ENCODE results near the gene LRR1. TPM values are rescaled to one million over a fixed set of nuclear protein-coding genes. Genes with fewer than 3 reads are reported as not detected.

LRR1 gene
- total and polyA plus RNA-seq, 2 of the 4 experiments (the other 2 are of a cell fraction) = 11.6 to 20.8 TPM

- CTCF ChIA-PET = no interaction called here
- peaks cover 9% of the 10 kb centered on the region for H3K36me3 ChIP-seq (ENCODE audit: control insufficient read depth, insufficient read depth, low read length)
- H3K18ac ChIP-seq (ENCODE audit: low read depth, low read length) = no peak overlapping the region
- H2BK20ac ChIP-seq (ENCODE audit: low read depth, low read length) = no peak overlapping the region
- in situ Hi-C loops (cut with MboI; ENCODE audit: low sequenced_read_pairs) = no loop called here
- ATAC-seq (ENCODE audit: low read depth) (no peak), DNase-seq (no peak)
- no peak overlapping the region for H2AK5ac ChIP-seq (ENCODE audit: low read depth, low read length)
- no peak overlapping the region for H3K4me2 ChIP-seq (ENCODE audit: low read depth, low read length)
- dilution Hi-C loops (cut with HindIII; ENCODE audit: low sequenced_read_pairs, unreplicated experiment) = no loop called here
- peaks cover 12% of the 10 kb centered on the region for H4K20me1 ChIP-seq (ENCODE audit: insufficient read depth, low read length)
- H3K4me1 ChIP-seq (ENCODE audit: control insufficient read depth, insufficient read depth, low read length) = peaks cover 7% of the 10 kb centered on the region
- intact Hi-C loops (cut with micrococcal nuclease) = no loop called here
- BruUV-seq (replicated peaks) = no TSS peak
- H3K4ac ChIP-seq (ENCODE audit: low read depth, low read length) = no peak overlapping the region
- H3K56ac ChIP-seq (ENCODE audit: extremely low read depth, insufficient read depth, low read length) = no peak overlapping the region
- H2BK15ac ChIP-seq (ENCODE audit: low read depth, low read length) = no peak overlapping the region; the same call in 2 of the 3 replicates
- H3K9ac ChIP-seq (ENCODE audit: low read depth, low read length) = no peak overlapping the region
- no peak overlapping the region for H2AFZ ChIP-seq (replicated peaks; ENCODE audit: low read length, poor library complexity)
- peaks cover 10% of the 10 kb centered on the region for H3K9me1 ChIP-seq (ENCODE audit: insufficient read depth, low read length)
- H4K5ac ChIP-seq (ENCODE audit: low read depth, low read length) = no peak overlapping the region
- no peak overlapping the region for H3K4me3 ChIP-seq (ENCODE audit: insufficient read depth, low read depth, low read length)
- H2AK9ac ChIP-seq (replicated peaks; ENCODE audit: low read depth, low read length, poor library complexity) = no peak overlapping the region
- H4K8ac ChIP-seq (ENCODE audit: low read depth in 2 of 2, low read length in 2 of 2) = no peak overlapping the region
- H3K14ac ChIP-seq (replicated peaks; ENCODE audit: low read depth, low read length) = no peak overlapping the region
- H3K23ac ChIP-seq (ENCODE audit: low read depth, low read length) = no peak overlapping the region
- POLR2A ChIA-PET (ENCODE audit: unreplicated experiment) = no interaction called here
- no peak overlapping the region for H2BK5ac ChIP-seq (ENCODE audit: low read depth, low read length, poor library complexity, severe bottlenecking)
- H3K27ac ChIP-seq (ENCODE audit: insufficient read depth, low read length) = no peak overlapping the region
- H2BK120ac ChIP-seq (ENCODE audit: low read depth, low read length) = no peak overlapping the region
- no peaks in the 10 kb centered on the region for H3K27me3 ChIP-seq (ENCODE audit: control insufficient read depth, insufficient read depth, low read length)
- no peaks in the 10 kb centered on the region for H3K9me3 ChIP-seq (ENCODE audit: control insufficient read depth, insufficient read depth, low read length)
- H4K91ac ChIP-seq (ENCODE audit: insufficient read depth, low read depth, low read length) = no peak overlapping the region
- WGBS, 2 experiments (ENCODE audit: extremely low coverage in 2 of 2, insufficient read length in 1 of 2) = no CpG with 5 or more reads among the region's 2 CpGs
- TF ChIP-seq USF2 (IDR thresholded peaks at IDR 0.05; ENCODE audit: low read depth, low read length) = no peak
- TF ChIP-seq MAZ (IDR thresholded peaks at IDR 0.05; ENCODE audit: borderline replicate concordance, low read depth, low read length) = no peak
- no peak for TF ChIP-seq ELK1 (IDR thresholded peaks at IDR 0.05; ENCODE audit: borderline replicate concordance, low read depth, low read length)
- TF ChIP-seq CEBPB (IDR thresholded peaks at IDR 0.05; ENCODE audit: low read depth, low read length) = no peak
- no peak for TF ChIP-seq FOS (IDR thresholded peaks at IDR 0.05; ENCODE audit: low read depth, low read length)
- no peak for TF ChIP-seq CHD1 (IDR thresholded peaks at IDR 0.05; ENCODE audit: low read depth, low read length)
- TF ChIP-seq NFE2L2 (IDR thresholded peaks at IDR 0.05; ENCODE audit: low read depth, low read length) = no peak
- H3K79me1 ChIP-seq (ENCODE audit: low read depth in 1 of 2, low read length in 2 of 2) = peaks cover 14 to 37% of the 10 kb centered on the region in 2 experiments; a peak in 3 of 4 replicates
Observed at GRCh38 chr14:49614196-49614595, 15.5 kb downstream of the LRR1 start.
